ENCODE results near the gene PIM3.

Gene PIM3

DNA sequence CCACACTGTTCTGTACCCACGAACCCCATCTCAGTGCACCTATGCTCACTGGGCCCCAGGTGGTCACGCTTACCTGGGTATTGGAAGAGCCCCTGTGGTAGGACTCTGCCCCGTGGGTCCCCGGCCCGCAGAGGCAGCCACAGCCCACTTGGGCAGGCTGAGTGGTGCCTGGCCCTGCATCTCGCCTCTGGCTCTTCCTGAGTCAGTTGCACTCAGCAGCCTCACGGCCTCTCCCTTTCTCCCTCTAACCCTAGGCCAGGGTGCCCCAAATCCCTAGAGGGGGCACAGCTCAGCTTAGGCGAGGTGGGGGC lies 32.4 kb upstream of the PIM3 start:
- no peak for DNase-seq (ENCODE audit: low spot score)

DNA sequence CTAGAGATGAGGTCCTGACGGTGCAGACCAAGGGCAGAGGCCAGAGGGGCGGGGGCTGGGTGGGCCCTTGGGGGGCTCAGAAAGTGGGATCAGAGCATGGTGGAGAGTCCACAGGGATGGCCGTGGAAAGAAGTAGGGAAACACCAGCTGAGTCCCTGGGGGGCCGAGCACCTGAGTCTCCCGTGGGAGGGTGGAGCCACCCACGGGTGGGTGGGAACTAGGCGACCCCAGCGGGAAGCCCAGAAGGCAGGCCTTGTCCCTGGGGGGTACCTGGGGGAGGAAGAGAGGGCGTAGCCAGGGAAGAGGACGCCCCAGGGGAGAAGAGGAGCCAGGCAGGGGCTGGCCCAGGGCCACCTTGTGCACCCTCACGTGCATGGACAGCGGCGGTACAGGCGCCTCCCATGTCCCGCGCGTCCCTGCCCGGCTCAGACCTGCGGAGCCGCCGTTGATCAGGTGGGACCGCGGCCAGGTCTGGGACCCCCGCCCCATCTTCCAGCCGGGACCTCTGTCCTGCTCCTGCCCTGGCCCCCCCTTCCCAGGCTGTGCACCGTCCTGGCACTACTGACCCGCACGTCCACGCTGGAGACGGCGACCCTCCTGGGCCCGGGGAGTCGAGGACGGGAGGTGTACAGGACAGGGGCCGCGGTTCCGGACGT lies 31.9 kb upstream of the PIM3 start:
- DNase-seq (ENCODE audit: low spot score), result no peak

- DNase-seq (ENCODE audit: low spot score), result peak; percentile 76
Observed at GRCh38 chr22:49929211-49929979, 31.2 kb upstream of the PIM3 start.

GRCh38 chr22:49929994-49930575 lies 30.5 kb upstream of the PIM3 start:
- no peak for DNase-seq (ENCODE audit: low spot score)

GRCh38 chr22:49930596-49931412 lies 29.8 kb upstream of the PIM3 start:
- DNase-seq (ENCODE audit: low spot score), result peak; percentile 69

GRCh38 chr22:49933236-49934159 lies 27.1 kb upstream of the PIM3 start:
- DNase-seq (ENCODE audit: low spot score), result no peak

DNA sequence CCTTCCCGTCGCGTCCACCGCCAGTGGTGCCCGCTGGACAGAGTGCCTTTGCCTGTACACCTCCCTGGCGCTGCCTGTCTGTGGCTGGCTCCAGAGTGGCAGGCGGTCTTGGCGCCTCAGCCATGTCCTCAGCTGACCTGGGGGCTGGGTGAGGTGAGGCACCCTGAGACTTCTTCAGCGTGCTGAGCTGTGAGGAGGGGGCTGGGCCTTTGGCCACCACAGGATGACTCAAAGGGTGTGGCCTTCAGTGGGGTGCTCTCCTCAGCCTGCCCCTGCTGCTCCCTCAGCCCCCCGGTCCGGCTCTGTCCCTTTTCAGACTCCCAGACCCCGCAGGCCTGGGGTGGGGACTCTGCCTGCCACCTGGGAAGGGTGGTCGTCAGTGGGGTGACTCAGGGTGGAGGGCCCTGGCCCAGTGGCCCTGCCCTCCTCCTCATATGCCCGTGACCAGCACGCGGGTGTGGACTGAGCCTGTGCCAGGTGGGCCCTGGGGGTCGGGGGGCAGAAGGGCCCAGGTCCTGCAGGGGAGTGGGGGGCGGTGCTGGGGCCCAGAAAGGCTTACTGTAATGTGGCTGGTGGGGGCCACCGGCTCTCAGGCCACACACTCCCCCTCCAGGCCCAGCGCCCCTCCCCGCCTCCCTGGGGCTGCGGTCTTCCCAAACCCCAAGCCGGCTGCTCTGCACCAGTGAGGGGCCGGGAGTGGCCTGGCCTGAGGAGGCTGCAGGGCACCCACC lies 26.2 kb upstream of the PIM3 start:
- DNase-seq (ENCODE audit: low spot score), result peak; percentile 26

- DNase-seq (ENCODE audit: low spot score), result peak; percentile 88
Observed at GRCh38 chr22:49934891-49935557, 25.5 kb upstream of the PIM3 start.

DNA sequence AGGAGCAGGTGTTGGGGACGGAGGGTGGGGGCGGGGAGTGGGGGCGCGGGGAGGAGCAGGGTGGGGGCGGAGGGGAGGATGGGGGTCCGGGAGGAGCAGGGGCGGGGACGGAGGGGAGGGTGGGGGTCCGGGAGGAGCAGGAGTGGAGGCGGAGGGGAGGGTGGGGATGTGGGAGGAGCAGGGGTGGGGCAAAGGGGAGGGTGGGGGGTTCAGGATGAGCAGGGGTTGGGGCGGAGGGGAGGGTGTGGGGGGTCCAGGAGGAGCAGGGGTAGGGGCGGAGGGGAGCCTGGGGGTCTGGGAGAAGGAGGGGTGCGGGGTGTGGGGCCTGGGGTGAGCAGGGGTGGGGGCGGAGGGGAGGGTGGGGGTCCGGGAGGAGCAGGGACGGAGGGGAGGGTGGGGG lies 25.0 kb upstream of the PIM3 start:
- DNase-seq (ENCODE audit: low spot score), result no peak

DNA sequence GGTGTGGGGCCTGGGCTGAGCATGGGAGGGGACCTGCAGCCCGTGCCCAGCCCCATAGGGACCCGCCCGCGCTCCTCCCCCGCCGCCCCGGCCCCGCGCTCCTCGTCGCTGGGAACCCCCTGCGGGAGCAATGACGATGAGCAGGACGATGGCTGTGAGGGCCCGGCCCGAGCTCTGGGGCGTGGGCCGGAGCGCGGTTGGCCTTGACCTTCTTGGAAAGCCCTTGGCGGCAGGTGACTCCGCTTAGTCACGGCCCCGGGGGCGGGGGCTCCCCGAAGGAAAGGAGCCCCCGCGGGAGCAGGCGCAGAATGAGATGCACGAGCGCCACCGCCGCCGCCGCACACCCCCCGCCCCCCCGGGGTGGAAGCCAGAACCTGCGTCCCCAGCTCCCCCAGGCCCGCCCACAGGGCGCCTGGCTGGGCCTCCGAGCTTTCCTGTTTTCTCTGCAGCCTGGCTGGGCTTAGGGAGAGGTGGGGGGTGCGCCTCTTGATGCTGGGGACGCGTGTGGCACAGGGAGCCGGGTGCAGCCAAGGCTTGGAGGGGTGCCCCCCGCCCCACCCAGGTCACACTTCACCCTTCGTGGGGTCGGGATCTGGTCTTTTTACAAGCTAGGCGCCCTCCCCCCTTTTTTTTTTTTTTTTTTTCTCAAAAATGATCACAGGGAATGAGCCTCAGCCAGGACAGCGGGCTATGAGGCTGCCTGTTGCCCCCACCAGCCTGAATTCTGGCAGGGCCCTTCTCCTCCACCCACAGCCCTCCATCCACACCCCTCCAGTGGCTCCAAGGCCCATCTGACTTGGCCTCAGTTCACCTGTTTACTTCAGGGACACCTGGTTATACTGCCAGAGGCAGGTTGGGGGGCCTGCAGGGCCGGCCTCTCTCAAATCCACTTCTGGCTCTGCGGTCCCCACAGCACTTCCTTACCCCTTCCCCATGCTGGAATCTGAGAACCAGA lies 24.3 kb upstream of the PIM3 start:
- DNase-seq (ENCODE audit: low spot score), result peak; percentile 96

DNA sequence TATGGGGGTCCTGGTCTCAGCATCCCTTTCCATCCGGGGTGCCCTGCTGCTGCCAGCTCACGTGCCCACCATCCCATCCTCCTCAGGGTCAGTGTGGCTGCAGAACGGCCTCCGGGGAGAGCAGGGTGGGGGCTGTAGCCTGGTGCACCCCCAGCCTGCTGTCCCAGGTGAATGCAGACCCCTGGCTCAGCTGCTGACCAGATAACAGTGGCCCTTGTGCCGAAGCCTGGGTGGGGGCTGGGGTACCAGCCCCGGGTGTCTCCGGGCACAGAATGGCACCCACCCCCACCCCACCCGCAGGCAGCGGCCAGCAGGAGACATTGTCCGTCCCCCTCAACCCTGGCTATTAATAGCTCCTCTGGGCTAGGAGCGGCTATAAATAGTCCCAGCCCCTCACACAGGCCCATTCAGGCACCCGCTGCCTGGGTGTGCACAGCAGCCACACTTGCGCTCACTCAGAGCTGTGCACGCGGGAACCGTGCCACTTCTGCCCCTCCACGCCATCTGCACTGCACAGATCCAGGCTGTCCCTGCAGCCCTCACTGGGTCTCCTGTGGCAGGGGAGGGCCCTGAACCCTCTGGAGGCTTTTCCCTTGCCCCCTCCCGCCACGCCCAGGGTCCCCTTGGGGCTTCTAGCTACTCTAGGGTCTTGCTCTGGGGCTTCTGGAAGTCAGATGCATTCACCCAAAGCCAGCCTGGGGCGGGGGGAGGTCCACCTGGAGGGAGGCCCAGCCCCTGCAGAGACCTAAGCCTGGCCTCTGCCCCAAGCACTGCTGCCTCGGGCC lies 23.4 kb upstream of the PIM3 start:
- DNase-seq (ENCODE audit: low spot score), result no peak

- no peak for DNase-seq (ENCODE audit: low spot score)
Observed at GRCh38 chr22:49937758-49938564, 22.6 kb upstream of the PIM3 start.

DNA sequence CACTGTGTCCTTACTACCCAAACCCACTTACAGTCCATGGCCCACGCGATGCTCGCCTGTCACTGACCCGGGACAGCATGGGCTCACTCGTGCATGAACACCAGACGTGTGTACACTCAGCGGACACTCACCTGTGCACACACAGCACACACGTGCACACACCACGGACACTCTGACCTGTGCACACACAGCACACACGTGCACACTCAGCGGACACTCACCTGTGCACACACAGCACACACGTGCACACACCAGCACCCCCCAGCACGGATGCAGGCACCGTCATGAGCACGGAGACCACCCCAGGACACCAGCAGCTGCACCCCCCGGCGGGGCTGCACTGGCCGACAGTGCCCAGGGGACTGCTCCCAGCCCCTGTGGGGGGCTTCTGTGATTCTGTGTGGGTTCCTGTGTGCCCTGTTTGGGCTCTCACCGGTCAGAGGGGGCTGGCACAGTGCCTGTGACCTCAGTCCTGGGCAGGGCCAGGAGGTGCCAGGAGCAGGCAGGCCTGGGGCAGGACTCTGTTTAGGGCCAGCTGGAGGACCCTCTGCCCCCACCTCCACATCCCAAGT lies 21.9 kb upstream of the PIM3 start:
- no peak for DNase-seq (ENCODE audit: low spot score)

GRCh38 chr22:49941507-49942316 lies 18.9 kb upstream of the PIM3 start:
- no peak for DNase-seq (ENCODE audit: low spot score)

GRCh38 chr22:49942565-49943404 lies 17.8 kb upstream of the PIM3 start:
- no peak for DNase-seq (ENCODE audit: low spot score)
